ENCODE measurements around the gene ERCC4. TPM values are rescaled to one million over a fixed set of nuclear protein-coding genes. Genes with fewer than 3 reads are reported as not detected.

The ERCC4 gene
- total RNA-seq, 1 experiment from 2014 or later = 23.4 TPM

GRCh38 chr16:13984794-13985193 is 64.8 kb downstream of the ERCC4 start:
- DNase-seq (ENCODE audit: low read depth, low spot score) (no peak), ATAC-seq (no peak)
- TF ChIP-seq CTCF (IDR thresholded peaks at IDR 0.05) (no peak), POLR2AphosphoS5 (IDR thresholded peaks at IDR 0.05; ENCODE audit: low read depth, low read length) (no peak), REST (IDR thresholded peaks at IDR 0.05; ENCODE audit: insufficient read depth in 1 of 2, low read depth in 2 of 2, low read length in 1 of 2) (no peak), SIN3A (IDR thresholded peaks at IDR 0.05; ENCODE audit: borderline replicate concordance, insufficient read depth, low read depth, low read length) (no peak), TCF7L2 (IDR thresholded peaks at IDR 0.05; ENCODE audit: low read depth, low read length) (no peak)
- ChIA-PET POLR2A (interaction anchor here (0.6 kb wide), 2 partner anchors 12 to 16 kb away, joined by 3 to 4 read pairs; no protein-coding TSS in a partner anchor), CTCF (no interaction called here)
- peak overlapping the region; percentile 41; the same call in 1 of the 2 replicates for H3K27ac ChIP-seq (ENCODE audit: low read length)
- no peaks in the 10 kb centered on the region; the same call in 1 of the 2 replicates for H3K4me1 ChIP-seq (ENCODE audit: control insufficient read depth, insufficient read depth, low read length)
- in situ Hi-C loops (cut with HindIII; ENCODE audit: low pct_unique_long_range_greater_than_20kb, low sequenced_read_pairs) (no loop called here), intact Hi-C loops (cut with micrococcal nuclease; ENCODE audit: unreplicated experiment) (no loop called here)
- H3K36me3 ChIP-seq (ENCODE audit: control insufficient read depth, insufficient read depth, low read length) = no peaks in the 10 kb centered on the region
- no peaks in the 10 kb centered on the region for H3K27me3 ChIP-seq (ENCODE audit: control insufficient read depth, insufficient read depth, low read length)
- no TSS peak for BruUV-seq (replicated peaks)
- H3K9me3 ChIP-seq (ENCODE audit: control insufficient read depth, insufficient read depth, low read depth, low read length) = peaks cover 9% of the 10 kb centered on the region; the same call in 1 of the 2 replicates
- H3K4me3 ChIP-seq (ENCODE audit: low read depth in 2 of 2, low read length in 2 of 2) = no peak overlapping the region

- in situ Hi-C loops (cut with HindIII; ENCODE audit: low pct_unique_long_range_greater_than_20kb, low sequenced_read_pairs) = no loop called here
- DNase-seq (ENCODE audit: low read depth, low spot score) (no peak), ATAC-seq (no peak)
- Histone ChIP-seq H3K27me3 (ENCODE audit: control insufficient read depth, insufficient read depth, low read length) (no peaks in the 10 kb centered on the region), H3K9me3 (ENCODE audit: control insufficient read depth, insufficient read depth, low read depth, low read length) (no peaks in the 10 kb centered on the region), H3K4me3 (ENCODE audit: low read depth in 2 of 2, low read length in 2 of 2) (no peak overlapping the region), H3K36me3 (ENCODE audit: control insufficient read depth, insufficient read depth, low read length) (no peaks in the 10 kb centered on the region), H3K4me1 (ENCODE audit: control insufficient read depth, insufficient read depth, low read length) (no peaks in the 10 kb centered on the region; the same call in 1 of the 2 replicates), H3K27ac (ENCODE audit: low read length) (no peak overlapping the region)
- TF ChIP-seq CTCF (IDR thresholded peaks at IDR 0.05) = no peak
- no peak for TF ChIP-seq TCF7L2 (IDR thresholded peaks at IDR 0.05; ENCODE audit: low read depth, low read length)
- POLR2A ChIA-PET = no interaction called here
- intact Hi-C loops (cut with micrococcal nuclease; ENCODE audit: unreplicated experiment) = no loop called here
- no TSS peak for BruUV-seq (replicated peaks)
- CTCF ChIA-PET = no interaction called here
Observed at GRCh38 chr16:13988038-13988437, 68.1 kb downstream of the ERCC4 start.

All from Panc1 (cell line).